WTC11 (cell line): ENCODE data around the gene NFIA. TPM values are rescaled to one million over a fixed set of nuclear protein-coding genes. Genes with fewer than 3 reads are reported as not detected.

Experiments used
- ATAC-seq: fragments of 200-7000 bp; cut with Tn5 transposase; 2 replicates; pipeline ENCODE4 v1.10.0; 2021; ENCODE audit warnings: mild to moderate bottlenecking, moderate library complexity
- CTCF ChIA-PET: fragments of 300-600 bp; sonication (Branson Sonifier 250); formaldehyde crosslinking; loops from one replicate; lab custom pipeline; 2021; ENCODE audit warnings: antibody characterized with exemption; lab: Charles Lee
- POLR2A ChIA-PET: fragments of 350-600 bp; sonication (Branson Sonifier 250); formaldehyde crosslinking; loops from one replicate; lab custom pipeline; 2021; ENCODE audit warnings: antibody characterized with exemption; lab: Charles Lee
- DNase-seq: peaks from one replicate; pipeline ENCODE4 v3.0.0; 2021; ENCODE audit warnings: low spot score
- H3K27ac Mint-ChIP-seq: 2 replicates; pipeline ENCODE4 v1.8.0; 2021; ENCODE audit warnings: mixed read lengths
- H3K27me3 Mint-ChIP-seq: 2 replicates; pipeline ENCODE4 v1.8.0; 2021; ENCODE audit warnings: low read depth, mild to moderate bottlenecking, moderate library complexity, mixed read lengths
- H3K36me3 Mint-ChIP-seq: 2 replicates; pipeline ENCODE4 v1.8.0; 2021; ENCODE audit warnings: mixed read lengths
- H3K4me1 Mint-ChIP-seq: 2 replicates; pipeline ENCODE4 v1.8.0; 2022; ENCODE audit warnings: mixed read lengths
- H3K4me3 Mint-ChIP-seq: 2 replicates; pipeline ENCODE4 v1.8.0; 2021; ENCODE audit warnings: mild to moderate bottlenecking, moderate library complexity, mixed read lengths
- H3K9me3 Mint-ChIP-seq: 2 replicates; pipeline ENCODE4 v1.8.0; 2021; ENCODE audit warnings: mixed read lengths
- ATF1 ChIP-seq: sonication (generic); formaldehyde crosslinking; IDR thresholded peaks from 2 replicates; pipeline ENCODE4 v1.8.1; 2023; ENCODE audit warnings: mild to moderate bottlenecking, moderate library complexity, missing genetic modification reagents
- CBFB ChIP-seq: sonication (generic); formaldehyde crosslinking; IDR thresholded peaks from 2 replicates; pipeline ENCODE4 v1.8.1; 2022; ENCODE audit warnings: mild to moderate bottlenecking, low read depth, missing genetic modification reagents
- ELF4 ChIP-seq: sonication (generic); formaldehyde crosslinking; IDR thresholded peaks from 2 replicates; pipeline ENCODE4 v1.8.1; 2022; ENCODE audit warnings: low read depth, mild to moderate bottlenecking, moderate library complexity, missing genetic modification reagents
- FOXJ3 ChIP-seq: sonication (generic); formaldehyde crosslinking; IDR thresholded peaks from 2 replicates; pipeline ENCODE4 v1.9.0; 2021; ENCODE audit warnings: missing genetic modification reagents, mild to moderate bottlenecking, borderline replicate concordance
- GABPB1 ChIP-seq: sonication (generic); formaldehyde crosslinking; IDR thresholded peaks from 2 replicates; pipeline ENCODE4 v1.8.1; 2023; ENCODE audit warnings: mild to moderate bottlenecking, missing genetic modification reagents
- GTF2I ChIP-seq: fragments of 250-450 bp; sonication (Bioruptor Pico); conservative IDR thresholded peaks from 2 replicates; pipeline ENCODE4 v1.4.0; 2021; ENCODE audit warnings: mild to moderate bottlenecking
- MXD4 ChIP-seq: fragments of 250-450 bp; sonication (Bioruptor Pico); IDR thresholded peaks from 2 replicates; pipeline ENCODE4 v1.8.0; 2021; ENCODE audit warnings: mild to moderate bottlenecking, moderate library complexity, borderline replicate concordance
- NFATC4 ChIP-seq: fragments of 250-450 bp; sonication (Bioruptor Pico); IDR thresholded peaks from 2 replicates; pipeline ENCODE4 v1.9.0; 2021; ENCODE audit warnings: mild to moderate bottlenecking
- NFE2L1 ChIP-seq: sonication (generic); formaldehyde crosslinking; IDR thresholded peaks from 2 replicates; pipeline ENCODE4 v1.8.1; 2023; ENCODE audit warnings: missing genetic modification reagents
- NR1H2 ChIP-seq: sonication (generic); formaldehyde crosslinking; IDR thresholded peaks from 2 replicates; pipeline ENCODE4 v1.9.0; 2021; ENCODE audit warnings: mild to moderate bottlenecking, moderate library complexity, missing genetic modification reagents
- NR2C2 ChIP-seq: sonication (generic); formaldehyde crosslinking; IDR thresholded peaks from 2 replicates; pipeline ENCODE4 v1.8.0; 2022; ENCODE audit warnings: mild to moderate bottlenecking, missing genetic modification reagents
- SOX15 ChIP-seq: fragments of 250-450 bp; sonication (Bioruptor Pico); IDR thresholded peaks from 2 replicates; pipeline ENCODE4 v1.9.0; 2021; ENCODE audit warnings: mild to moderate bottlenecking
- SP1 ChIP-seq: sonication (generic); formaldehyde crosslinking; conservative IDR thresholded peaks from 2 replicates; pipeline ENCODE4 v1.8.1; 2022; ENCODE audit warnings: missing genetic modification reagents
- TEAD4 ChIP-seq: sonication (generic); formaldehyde crosslinking; IDR thresholded peaks from 2 replicates; pipeline ENCODE4 v1.8.0; 2022; ENCODE audit warnings: mild to moderate bottlenecking, missing genetic modification reagents
- ZNF121 ChIP-seq: sonication (generic); formaldehyde crosslinking; IDR thresholded peaks from 2 replicates; pipeline ENCODE4 v1.8.0; 2023; ENCODE audit warnings: missing genetic modification reagents
- ZNF219 ChIP-seq: sonication (generic); formaldehyde crosslinking; IDR thresholded peaks from 2 replicates; pipeline ENCODE4 v1.8.0; 2023; ENCODE audit warnings: missing genetic modification reagents, mild to moderate bottlenecking, borderline replicate concordance
- ZNF396 ChIP-seq: fragments of 250-450 bp; sonication (Bioruptor Pico); IDR thresholded peaks from 2 replicates; pipeline ENCODE4 v1.8.0; 2021; ENCODE audit warnings: mild to moderate bottlenecking, moderate library complexity, borderline replicate concordance
- ZNF423 ChIP-seq: fragments of 250-450 bp; sonication (Bioruptor Pico); IDR thresholded peaks from 2 replicates; pipeline ENCODE4 v2.1.2; 2022; ENCODE audit warnings: mild to moderate bottlenecking, moderate library complexity
- total RNA-seq: library from RNA; stranded (reverse); gene quantifications from 3 replicates; pipeline ENCODE4 v1.2.3, GENCODE V29; 2021
- TF ChIP-seq, protein P1 (sequence below): sonication (generic); formaldehyde crosslinking; IDR thresholded peaks from 2 replicates; pipeline ENCODE4 v1.8.1; 2022; ENCODE audit warnings: missing genetic modification reagents, borderline replicate concordance
- TF ChIP-seq, protein P2 (sequence below): sonication (generic); formaldehyde crosslinking; IDR thresholded peaks from 2 replicates; pipeline ENCODE4 v1.8.1; 2022; ENCODE audit warnings: mild to moderate bottlenecking, moderate library complexity, missing genetic modification reagents
- TF ChIP-seq, protein P3 (sequence below): fragments of 250-450 bp; sonication (Bioruptor Pico); IDR thresholded peaks from 2 replicates; pipeline ENCODE4 v1.9.0; 2021; ENCODE audit warnings: mild to moderate bottlenecking
- TF ChIP-seq, protein P4 (sequence below): fragments of 200-600 bp; IDR thresholded peaks from 2 replicates; pipeline ENCODE4 v1.8.0; 2022; ENCODE audit warnings: antibody characterized with exemption

NFIA gene
- total RNA-seq, 1 experiment from 2014 or later, result 16.7 TPM

DNA sequence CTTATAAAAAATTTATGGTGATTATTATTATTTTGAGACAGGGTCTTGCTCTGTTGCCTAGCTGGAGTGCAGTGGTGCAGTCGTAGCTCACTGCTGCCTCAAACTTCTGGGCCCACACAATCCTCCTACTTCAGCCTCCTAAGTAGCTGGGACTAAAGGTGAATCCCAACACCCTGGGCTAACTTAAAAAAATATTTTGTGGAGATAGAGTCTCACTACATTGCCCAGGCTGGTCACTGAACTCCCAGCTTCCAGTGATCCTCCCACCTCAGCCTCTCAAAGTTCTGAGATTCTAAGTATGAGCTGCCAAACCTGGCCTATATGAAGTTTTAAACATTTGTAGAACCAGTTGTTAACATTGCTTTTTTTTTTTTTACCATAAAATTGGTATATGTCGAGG lies 18.2 kb downstream of the NFIA start:
- TF ChIP-seq NR1H2 (CRISPR knock-in tag) (no peak), GABPB1 (CRISPR knock-in tag) (no peak), TEAD4 (CRISPR knock-in tag) (no peak), NFATC4 (CRISPR knock-in tag) (no peak), NFE2L1 (CRISPR knock-in tag) (no peak), ZNF396 (CRISPR knock-in tag) (no peak), ATF1 (CRISPR knock-in tag) (no peak), GTF2I (no peak), SOX15 (CRISPR knock-in tag) (no peak), ZNF219 (CRISPR knock-in tag) (no peak), CBFB (CRISPR knock-in tag) (no peak)
- TF ChIP-seq, protein P1, sequence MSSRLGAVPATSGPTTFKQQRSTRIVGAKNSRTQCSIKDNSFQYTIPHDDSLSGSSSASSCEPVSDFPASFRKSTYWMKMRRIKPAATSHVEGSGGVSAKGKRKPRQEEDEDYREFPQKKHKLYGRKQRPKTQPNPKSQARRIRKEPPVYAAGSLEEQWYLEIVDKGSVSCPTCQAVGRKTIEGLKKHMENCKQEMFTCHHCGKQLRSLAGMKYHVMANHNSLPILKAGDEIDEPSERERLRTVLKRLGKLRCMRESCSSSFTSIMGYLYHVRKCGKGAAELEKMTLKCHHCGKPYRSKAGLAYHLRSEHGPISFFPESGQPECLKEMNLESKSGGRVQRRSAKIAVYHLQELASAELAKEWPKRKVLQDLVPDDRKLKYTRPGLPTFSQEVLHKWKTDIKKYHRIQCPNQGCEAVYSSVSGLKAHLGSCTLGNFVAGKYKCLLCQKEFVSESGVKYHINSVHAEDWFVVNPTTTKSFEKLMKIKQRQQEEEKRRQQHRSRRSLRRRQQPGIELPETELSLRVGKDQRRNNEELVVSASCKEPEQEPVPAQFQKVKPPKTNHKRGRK (CRISPR knock-in tag), result no peak
- TF ChIP-seq, protein P2, sequence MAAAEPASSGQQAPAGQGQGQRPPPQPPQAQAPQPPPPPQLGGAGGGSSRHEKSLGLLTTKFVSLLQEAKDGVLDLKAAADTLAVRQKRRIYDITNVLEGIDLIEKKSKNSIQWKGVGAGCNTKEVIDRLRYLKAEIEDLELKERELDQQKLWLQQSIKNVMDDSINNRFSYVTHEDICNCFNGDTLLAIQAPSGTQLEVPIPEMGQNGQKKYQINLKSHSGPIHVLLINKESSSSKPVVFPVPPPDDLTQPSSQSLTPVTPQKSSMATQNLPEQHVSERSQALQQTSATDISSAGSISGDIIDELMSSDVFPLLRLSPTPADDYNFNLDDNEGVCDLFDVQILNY (CRISPR knock-in tag), result no peak
- TF ChIP-seq, protein P3, sequence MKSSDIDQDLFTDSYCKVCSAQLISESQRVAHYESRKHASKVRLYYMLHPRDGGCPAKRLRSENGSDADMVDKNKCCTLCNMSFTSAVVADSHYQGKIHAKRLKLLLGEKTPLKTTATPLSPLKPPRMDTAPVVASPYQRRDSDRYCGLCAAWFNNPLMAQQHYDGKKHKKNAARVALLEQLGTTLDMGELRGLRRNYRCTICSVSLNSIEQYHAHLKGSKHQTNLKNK, result no peak
- Mint-ChIP-seq H3K4me1 (0 out of 2 replicates have a peak, but pooled peaks cover 3% of the 10 kb centered on the region), H3K36me3 (no peaks in the 10 kb centered on the region), H3K27me3 (no peaks in the 10 kb centered on the region), H3K9me3 (no peaks in the 10 kb centered on the region), H3K4me3 (no peak overlapping the region), H3K27ac (no peak overlapping the region)
- no peak for DNase-seq
- no peak for ATAC-seq
- POLR2A ChIA-PET, result interaction anchor here (0.7 to 1.2 kb wide), 3 partner anchors 11 to 48 kb away, joined by 3 to 5 read pairs (median 4); no protein-coding TSS in a partner anchor
- CTCF ChIA-PET, result interaction anchor here (0.7 kb wide), 1 partner anchor 942 kb away, joined by 3 read pairs; no protein-coding TSS in a partner anchor

DNA sequence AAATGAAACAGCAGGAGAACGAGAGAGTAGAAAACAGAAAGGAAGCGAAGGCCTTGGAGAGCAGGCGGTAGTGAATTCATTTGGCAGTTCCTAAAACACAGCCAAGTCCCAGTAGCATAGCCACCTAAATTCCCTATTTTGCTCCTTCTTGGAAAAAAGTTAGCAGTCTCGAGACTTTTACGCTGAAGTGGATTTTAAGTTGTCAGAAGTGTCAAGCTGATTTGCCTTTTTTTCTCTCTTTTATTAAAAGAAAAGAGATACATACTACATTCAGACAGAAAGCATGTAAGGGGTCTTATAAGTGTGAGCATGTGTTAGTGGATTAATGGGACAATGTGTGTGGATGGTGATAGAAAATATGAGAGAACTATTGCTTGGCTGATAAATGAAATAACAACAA lies 19.2 kb downstream of the NFIA start:
- no peak overlapping the region for H3K4me3 Mint-ChIP-seq
- H3K27ac Mint-ChIP-seq, result no peak overlapping the region
- peaks cover 3% of the 10 kb centered on the region for H3K36me3 Mint-ChIP-seq
- DNase-seq, result no peak
- no peak for ATAC-seq
- no peak for TF ChIP-seq ZNF121 (CRISPR knock-in tag)
- TF ChIP-seq SOX15 (CRISPR knock-in tag), result no peak
- TF ChIP-seq ELF4 (CRISPR knock-in tag), result no peak
- no peak for TF ChIP-seq SP1 (CRISPR knock-in tag)
- TF ChIP-seq FOXJ3 (CRISPR knock-in tag), result no peak
- TF ChIP-seq ZNF219 (CRISPR knock-in tag), result no peak
- TF ChIP-seq MXD4 (CRISPR knock-in tag), result no peak
- TF ChIP-seq GTF2I, result no peak
- TF ChIP-seq, protein P4, sequence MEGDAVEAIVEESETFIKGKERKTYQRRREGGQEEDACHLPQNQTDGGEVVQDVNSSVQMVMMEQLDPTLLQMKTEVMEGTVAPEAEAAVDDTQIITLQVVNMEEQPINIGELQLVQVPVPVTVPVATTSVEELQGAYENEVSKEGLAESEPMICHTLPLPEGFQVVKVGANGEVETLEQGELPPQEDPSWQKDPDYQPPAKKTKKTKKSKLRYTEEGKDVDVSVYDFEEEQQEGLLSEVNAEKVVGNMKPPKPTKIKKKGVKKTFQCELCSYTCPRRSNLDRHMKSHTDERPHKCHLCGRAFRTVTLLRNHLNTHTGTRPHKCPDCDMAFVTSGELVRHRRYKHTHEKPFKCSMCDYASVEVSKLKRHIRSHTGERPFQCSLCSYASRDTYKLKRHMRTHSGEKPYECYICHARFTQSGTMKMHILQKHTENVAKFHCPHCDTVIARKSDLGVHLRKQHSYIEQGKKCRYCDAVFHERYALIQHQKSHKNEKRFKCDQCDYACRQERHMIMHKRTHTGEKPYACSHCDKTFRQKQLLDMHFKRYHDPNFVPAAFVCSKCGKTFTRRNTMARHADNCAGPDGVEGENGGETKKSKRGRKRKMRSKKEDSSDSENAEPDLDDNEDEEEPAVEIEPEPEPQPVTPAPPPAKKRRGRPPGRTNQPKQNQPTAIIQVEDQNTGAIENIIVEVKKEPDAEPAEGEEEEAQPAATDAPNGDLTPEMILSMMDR, result no peak
- no peak for TF ChIP-seq ZNF423
- TF ChIP-seq NR2C2 (CRISPR knock-in tag), result no peak
- no peak for TF ChIP-seq NFATC4 (CRISPR knock-in tag)
- no peak for TF ChIP-seq ATF1 (CRISPR knock-in tag)
- TF ChIP-seq GABPB1 (CRISPR knock-in tag), result no peak
- CTCF ChIA-PET, result interaction anchor here (0.7 kb wide), 1 partner anchor 25 kb away, joined by 4 read pairs; no protein-coding TSS in a partner anchor
- 0 out of 2 replicates have a peak, but pooled peaks cover 3% of the 10 kb centered on the region for H3K4me1 Mint-ChIP-seq
- POLR2A ChIA-PET, result no interaction called here
- H3K9me3 Mint-ChIP-seq, result peaks cover 2% of the 10 kb centered on the region; the same call in 1 of the 2 replicates
- H3K27me3 Mint-ChIP-seq, result no peaks in the 10 kb centered on the region
